LNCaP clone FGC (cell line): ENCODE data around the gene COCH.

Source experiments
- DNase-seq: peaks from one replicate; pipeline ENCODE4 v3.0.0-alpha.2; 2011; ENCODE audit warnings: low read depth
- H3K4me3 ChIP-seq: 2 replicates; pipeline ENCODE4 v1.5.1; 2011; ENCODE audit warnings: mild to moderate bottlenecking, low read depth, low read length, control low read depth
- CTCF ChIP-seq: IDR thresholded peaks from 2 replicates; pipeline ENCODE4 v1.5.1; 2012; ENCODE audit warnings: mild to moderate bottlenecking; ENCODE audit not compliant: control insufficient read depth, insufficient read depth; ENCODE audit errors: extremely low read depth

COCH gene

GRCh38 chr14:30842431-30842830, 31.9 kb upstream of the COCH start:
- TF ChIP-seq CTCF, result no peak
- no peak overlapping the region for H3K4me3 ChIP-seq
- DNase-seq, result peak; percentile 80

- no peak for DNase-seq
- no peak for TF ChIP-seq CTCF
- no peak overlapping the region for H3K4me3 ChIP-seq
Observed at GRCh38 chr14:30848449-30849240, 25.7 kb upstream of the COCH start.

GRCh38 chr14:30849354-30849753, 25.0 kb upstream of the COCH start:
- no peak overlapping the region for H3K4me3 ChIP-seq
- DNase-seq, result no peak
- TF ChIP-seq CTCF, result no peak

- DNase-seq, result no peak
- TF ChIP-seq CTCF, result no peak
- H3K4me3 ChIP-seq, result no peak overlapping the region
Observed at GRCh38 chr14:30849983-30850382, 24.4 kb upstream of the COCH start.

- TF ChIP-seq CTCF, result no peak
- DNase-seq, result no peak
Observed at GRCh38 chr14:30853946-30854345, 20.4 kb upstream of the COCH start.

GRCh38 chr14:30854492-30854891, 19.9 kb upstream of the COCH start:
- DNase-seq, result no peak
- no peak for TF ChIP-seq CTCF
- H3K4me3 ChIP-seq, result no peak overlapping the region

More at GRCh38 chr14:30853946-30854345, 20.4 kb upstream of the COCH start:
- H3K4me3 ChIP-seq, result no peak overlapping the region

- H3K4me3 ChIP-seq, result no peak overlapping the region
- TF ChIP-seq CTCF, result no peak
- no peak for DNase-seq
Observed at GRCh38 chr14:30855345-30856037, 18.9 kb upstream of the COCH start.
